HG02943 (cell line): ENCODE measurements around the gene CAMKV.

Experiments
- ATAC-seq: cut with Tn5 transposase; IDR thresholded peaks from one replicate; pipeline ENCODE4 v1.9.1; 2021; ENCODE audit warnings: mild to moderate bottlenecking, low read depth, moderate library complexity; ENCODE audit not compliant: unreplicated experiment

CAMKV gene

DNA sequence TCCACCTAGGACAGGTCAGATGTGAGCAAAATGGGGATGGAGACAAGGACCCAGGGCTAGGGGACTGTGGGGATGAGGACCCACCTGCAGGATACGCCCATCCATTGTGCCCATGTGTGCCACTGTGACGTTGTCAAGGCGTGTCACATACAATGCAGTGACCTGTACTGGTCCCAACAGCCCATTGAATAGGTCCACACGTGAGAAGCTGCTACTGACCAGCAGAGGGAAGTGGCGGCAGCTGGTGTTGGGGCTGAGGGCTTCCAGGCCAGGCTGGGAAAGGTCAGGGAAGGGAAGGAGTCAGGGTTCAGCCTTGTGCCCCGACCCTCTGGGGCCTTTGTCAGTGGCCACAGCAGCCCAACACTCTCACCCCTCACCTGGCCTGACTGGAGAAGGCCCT is 29.3 kb upstream of the CAMKV start:
- ATAC-seq: no peak

DNA sequence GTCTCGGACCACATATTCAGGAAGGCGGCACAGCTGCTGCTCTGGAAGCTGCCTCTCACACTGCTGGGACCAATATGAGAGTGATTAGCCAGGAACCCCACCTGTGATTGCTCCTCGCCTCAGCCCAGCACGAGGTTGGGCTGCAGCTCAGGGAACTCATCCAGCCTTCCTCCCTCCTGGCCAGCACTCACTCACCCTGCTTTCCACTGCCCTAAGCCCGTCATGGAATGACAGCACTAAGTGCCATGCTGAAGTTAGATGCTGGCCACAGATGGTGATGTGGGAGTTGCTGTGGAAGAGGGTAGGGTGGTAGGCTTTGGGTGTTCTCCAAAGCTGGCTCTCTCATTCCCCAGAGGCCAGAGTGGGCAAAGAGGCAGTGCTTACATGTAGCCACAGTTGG is 26.6 kb upstream of the CAMKV start:
- ATAC-seq: no peak

GRCh38 chr3:49895791-49896190 is 26.1 kb upstream of the CAMKV start:
- no peak for ATAC-seq

DNA sequence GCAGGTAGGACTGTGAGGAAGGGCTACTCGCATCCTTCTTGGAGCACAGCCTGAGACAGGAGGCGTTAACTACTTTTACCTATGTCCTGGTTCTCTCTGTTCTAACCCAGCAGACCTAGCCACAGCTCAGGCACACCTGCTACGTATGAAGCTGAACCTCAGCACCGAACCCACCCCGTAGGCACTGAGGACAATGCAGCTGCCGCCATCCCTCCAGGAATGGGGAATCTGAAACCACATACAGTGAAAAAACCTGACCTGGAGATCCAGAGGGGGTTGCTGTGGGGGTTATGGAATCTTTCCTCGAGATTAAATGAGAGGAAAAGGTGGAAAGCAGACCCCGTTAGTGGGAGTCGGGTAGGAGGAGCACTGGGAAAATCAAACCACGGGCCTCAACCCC is 19.6 kb upstream of the CAMKV start:
- no peak for ATAC-seq

DNA sequence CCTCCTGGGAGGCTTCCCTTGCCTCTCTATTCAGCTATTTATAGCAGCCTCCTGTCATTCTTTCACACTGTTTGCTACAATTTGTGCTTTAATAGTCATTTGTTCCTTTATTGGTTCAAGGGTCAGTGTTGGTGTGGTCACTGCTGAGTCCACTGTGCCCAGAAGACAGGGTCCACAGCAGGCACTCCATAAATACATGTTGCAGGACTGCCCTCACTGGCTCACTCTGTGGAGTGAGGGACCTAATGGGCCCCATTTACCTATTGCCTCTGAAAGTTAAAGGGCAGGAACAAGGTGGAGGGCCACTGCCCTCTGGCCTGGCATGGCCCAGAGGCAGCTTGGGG is 17.2 kb upstream of the CAMKV start:
- ATAC-seq: no peak

- no peak for ATAC-seq
These were observed 14.3 kb upstream of the CAMKV start for GRCh38 chr3:49883998-49884397.

DNA sequence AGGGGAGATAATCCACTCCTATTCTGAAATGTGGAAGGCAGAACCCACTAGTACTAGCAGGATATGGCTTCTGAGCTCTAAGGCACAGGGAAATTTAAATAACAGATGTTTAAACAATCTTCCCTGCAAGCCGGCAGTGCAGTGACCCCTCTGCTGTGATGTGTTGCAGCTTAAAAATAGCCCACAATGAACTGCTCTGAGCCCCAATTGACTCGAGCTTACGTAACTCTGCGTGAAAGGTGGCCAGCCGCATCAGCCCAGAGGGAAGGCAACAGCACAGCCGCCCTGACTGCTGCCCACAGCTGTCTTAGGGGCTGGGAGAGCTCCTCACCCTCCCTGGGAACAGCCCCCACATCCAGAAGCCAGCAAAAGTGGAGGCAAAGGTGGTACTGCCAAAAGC is 12.5 kb upstream of the CAMKV start:
- no peak for ATAC-seq

- ATAC-seq: no peak
These were observed 11.0 kb upstream of the CAMKV start for GRCh38 chr3:49880581-49881315.

GRCh38 chr3:49879721-49880120 is 10.0 kb upstream of the CAMKV start:
- no peak for ATAC-seq

DNA sequence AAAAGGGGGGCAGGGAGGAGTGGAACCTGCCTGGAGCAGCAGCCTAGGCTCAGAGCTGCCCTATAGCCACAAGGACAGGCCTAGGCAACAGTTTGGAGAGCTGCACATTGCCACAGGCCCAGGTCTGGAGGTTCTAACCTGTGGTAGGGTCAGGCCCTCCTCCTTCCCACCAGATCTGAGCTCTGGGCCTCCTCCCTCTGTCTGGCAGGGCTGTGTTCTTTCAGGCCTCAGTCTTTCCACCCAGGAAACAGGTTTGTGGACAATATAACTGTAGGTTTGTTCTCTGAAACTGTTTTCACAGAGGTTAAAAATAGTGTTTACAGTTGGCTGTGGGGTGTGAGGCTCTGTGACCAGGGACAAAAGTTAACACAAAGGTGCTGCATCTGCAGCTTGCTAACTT is 9.0 kb upstream of the CAMKV start:
- no peak for ATAC-seq

DNA sequence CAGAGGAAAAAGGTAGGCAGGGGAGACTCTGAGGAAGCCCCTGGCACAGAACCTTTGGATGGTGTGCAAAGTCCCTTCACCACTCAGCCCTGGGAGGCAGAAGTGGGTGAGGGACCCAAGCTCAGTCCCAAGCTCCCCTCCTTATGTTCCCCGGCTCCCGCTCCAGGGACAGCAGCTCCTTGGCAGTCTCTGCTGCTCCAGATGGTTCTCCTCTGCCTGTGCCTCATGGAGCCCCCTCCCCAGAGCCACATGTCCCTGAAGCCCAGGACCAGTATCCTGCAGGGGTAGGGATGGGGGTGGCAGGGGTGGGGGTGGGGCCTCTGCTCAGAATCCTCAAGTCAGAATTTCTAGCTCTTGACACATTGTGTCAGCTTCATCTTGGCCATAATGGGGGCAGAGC is 8.0 kb upstream of the CAMKV start:
- ATAC-seq: no peak

GRCh38 chr3:49876567-49876966 is 6.9 kb upstream of the CAMKV start:
- no peak for ATAC-seq

DNA sequence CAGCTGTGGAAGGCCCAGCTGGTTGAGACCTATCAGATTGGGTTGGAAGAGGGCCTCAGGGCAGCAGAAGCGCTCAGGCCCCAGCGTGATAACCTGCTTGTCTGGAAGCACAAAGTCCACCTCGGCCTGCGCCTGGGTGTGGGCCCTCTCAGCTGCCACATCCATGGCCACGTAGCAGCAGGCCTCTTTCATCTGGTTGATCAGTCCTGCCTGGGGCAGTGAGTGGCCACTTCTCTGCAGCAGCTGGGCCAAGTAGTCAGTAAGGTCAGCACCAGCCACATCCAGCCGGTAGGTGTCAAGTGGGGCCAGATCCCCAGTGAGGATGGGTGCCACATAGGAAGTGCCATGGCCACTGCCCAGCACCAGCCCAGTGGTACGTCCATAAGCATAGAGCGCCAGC is 3.9 kb upstream of the CAMKV start:
- no peak for ATAC-seq

- ATAC-seq: no peak
These were observed 3.1 kb upstream of the CAMKV start for GRCh38 chr3:49872801-49873281.

DNA sequence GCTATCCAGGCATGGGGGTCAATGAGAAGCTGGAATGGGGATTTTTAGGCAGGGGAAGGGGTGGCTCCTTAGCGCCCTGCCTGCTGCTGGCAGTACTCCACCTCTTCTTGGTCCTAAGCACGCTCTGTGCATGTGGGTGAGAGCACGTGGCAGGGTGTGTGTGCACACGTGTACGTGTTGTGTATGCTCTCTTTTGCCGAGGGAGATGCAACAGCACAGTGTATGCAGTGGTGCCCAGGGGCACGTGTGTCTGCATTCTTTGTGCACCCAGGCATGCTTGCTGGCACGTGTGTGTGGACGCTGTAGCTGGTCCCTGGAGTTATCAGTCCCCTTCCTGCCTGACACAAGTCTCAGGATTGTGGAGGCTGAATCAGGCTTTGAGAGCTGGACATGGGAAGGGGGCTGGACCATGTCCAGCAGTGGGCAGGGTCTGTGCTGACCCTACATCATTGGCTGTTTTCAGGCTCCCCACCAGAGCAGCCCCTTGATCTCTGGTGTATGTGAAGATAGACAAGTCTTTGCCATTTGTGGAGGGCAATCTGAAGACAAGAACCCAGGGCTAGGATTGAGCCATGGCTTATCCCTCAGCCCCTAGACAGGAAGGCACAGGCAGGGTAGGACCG is 1.9 kb upstream of the CAMKV start:
- no peak for ATAC-seq

DNA sequence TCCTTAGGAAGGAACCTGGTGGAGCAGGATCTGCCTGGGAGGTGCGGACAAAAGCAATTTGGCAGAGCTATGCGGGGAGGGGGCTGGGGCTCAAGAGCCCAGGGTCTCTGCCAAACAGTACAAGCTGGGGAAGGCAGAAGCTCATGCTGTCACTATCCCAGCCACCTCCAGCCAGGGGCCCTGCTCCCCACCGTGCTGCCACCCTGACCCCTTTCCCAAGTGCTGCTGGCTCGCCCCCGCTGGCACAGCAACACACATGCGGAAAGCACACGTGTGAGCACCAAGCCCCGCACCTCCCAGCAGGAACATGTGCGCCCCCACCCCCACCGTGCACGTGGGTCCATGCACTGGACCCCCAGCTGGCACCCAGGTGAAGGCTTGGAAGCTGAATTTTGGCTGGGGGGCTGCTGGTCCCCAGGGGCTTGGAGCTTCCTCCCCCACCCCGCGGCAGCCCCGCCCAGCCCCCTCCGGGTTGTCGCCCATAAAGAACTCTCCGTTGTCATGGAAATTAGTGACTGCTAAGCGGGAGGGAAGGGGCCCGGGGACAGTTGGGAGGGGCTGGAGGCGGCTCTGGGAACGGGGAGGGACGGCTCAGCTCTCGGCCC is 742 bp downstream of the CAMKV start:
- no peak for ATAC-seq

GRCh38 chr3:49867871-49868321 is 1.8 kb downstream of the CAMKV start:
- no peak for ATAC-seq

DNA sequence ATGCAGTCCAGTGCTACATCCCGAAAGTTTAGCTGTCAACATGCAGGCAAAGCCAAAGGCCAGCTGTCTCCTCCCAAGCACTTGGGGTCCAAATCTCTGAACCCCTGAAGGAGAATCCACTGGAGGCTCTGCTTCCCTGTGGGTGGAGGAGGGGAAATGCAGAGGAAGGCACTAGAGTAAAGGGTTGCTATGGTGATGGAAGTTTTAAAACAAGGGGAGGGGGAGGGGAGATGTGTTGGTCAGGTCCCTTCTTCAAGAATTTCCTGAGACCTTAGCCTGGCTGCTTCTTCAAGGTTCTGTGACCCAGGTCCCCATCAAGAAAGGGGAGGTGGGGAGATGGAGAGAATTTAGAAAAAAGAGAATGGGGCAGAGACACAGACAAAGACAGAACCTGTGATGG is 2.3 kb downstream of the CAMKV start:
- ATAC-seq: no peak

- ATAC-seq: no peak
These were observed 4.4 kb downstream of the CAMKV start for GRCh38 chr3:49865198-49865784.

GRCh38 chr3:49864505-49864904 is 5.2 kb downstream of the CAMKV start:
- no peak for ATAC-seq

- ATAC-seq: no peak
These were observed 10.0 kb downstream of the CAMKV start for GRCh38 chr3:49859576-49860305.
